NT2/D1 (cell line): Measurements from ENCODE around the gene GOLGA1.

ENCODE experiments used
- YY1 ChIP-seq: IDR thresholded peaks from 2 replicates; pipeline ENCODE4 v1.6.1; 2011; ENCODE audit not compliant: insufficient read length, insufficient read depth
- ZNF274 ChIP-seq: IDR thresholded peaks from 2 replicates; pipeline ENCODE4 v1.6.1; 2011; ENCODE audit warnings: mild to moderate bottlenecking, low read depth, low read length

DNA sequence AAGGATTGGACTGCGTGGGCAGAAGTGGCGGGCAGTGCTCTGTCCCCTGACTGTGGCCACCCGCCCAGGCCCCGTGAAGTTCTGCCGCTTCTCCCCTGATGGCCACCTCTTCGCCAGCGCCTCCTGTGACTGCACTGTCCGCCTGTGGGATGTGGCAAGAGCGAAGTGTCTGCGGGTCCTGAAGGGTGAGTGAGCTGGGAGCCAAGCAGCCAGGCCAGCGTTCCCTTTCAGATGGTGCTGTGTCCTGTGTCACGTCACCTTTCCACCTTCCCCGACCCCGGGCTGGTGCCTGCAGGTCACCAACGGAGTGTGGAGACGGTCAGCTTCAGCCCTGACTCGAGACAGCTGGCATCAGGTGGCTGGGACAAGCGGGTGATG is 85.3 kb downstream of the GOLGA1 start:
- TF ChIP-seq ZNF274, result no peak
- TF ChIP-seq YY1, result no peak
